ENCODE measurements around the gene CMTM3. TPM values are rescaled to one million over a fixed set of nuclear protein-coding genes. Genes with fewer than 3 reads are reported as not detected.
A peak's percentile ranks its signal among the peaks of the same experiment; 100 is the strongest.

CMTM3 gene
- total and polyA plus RNA-seq, 9 of the 15 experiments (the other 6 are each of a cell fraction or from before 2014, with no cell fraction given): 4.6 to 33.4 (median 17.5) TPM

DNA sequence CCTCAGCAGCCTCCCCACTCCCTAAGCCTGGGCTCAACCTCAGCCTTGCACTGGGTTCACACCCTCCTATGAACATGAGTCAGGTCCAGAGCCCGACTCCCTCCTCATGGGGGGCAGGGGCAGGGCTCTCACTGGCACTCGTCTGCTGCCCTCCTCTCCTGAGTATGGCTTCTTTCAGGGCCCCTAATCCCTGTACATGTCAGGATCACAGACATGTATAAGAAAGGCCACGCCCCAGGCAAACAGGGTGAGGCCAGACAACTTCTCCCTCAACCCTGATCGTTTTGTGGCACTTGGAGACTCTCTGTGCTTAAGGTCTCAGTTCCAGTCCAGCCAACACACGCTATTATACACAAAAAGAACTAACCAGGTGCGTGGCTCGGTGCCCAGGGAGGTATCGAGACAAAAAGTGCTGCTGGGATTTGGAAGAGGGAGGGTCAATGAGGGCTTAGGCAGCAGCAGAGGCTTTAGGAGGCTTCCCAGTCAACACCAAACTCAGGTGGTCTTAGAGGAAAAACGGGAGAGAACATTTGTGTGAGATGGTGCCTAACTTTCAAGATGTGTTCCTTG, 45.2 kb downstream of the CMTM3 start:
- TF ChIP-seq, protein P1, sequence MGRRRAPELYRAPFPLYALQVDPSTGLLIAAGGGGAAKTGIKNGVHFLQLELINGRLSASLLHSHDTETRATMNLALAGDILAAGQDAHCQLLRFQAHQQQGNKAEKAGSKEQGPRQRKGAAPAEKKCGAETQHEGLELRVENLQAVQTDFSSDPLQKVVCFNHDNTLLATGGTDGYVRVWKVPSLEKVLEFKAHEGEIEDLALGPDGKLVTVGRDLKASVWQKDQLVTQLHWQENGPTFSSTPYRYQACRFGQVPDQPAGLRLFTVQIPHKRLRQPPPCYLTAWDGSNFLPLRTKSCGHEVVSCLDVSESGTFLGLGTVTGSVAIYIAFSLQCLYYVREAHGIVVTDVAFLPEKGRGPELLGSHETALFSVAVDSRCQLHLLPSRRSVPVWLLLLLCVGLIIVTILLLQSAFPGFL (CRISPR knock-in tag; IDR thresholded peaks at IDR 0.05): no peak
- TF ChIP-seq ZFP30 (CRISPR knock-in tag; IDR thresholded peaks at IDR 0.05; ENCODE audit: borderline replicate concordance): no peak
- no peak for TF ChIP-seq NCOA2 (IDR thresholded peaks at IDR 0.05; ENCODE audit: partially characterized antibody in 2 of 2)
- TF ChIP-seq, protein P2, sequence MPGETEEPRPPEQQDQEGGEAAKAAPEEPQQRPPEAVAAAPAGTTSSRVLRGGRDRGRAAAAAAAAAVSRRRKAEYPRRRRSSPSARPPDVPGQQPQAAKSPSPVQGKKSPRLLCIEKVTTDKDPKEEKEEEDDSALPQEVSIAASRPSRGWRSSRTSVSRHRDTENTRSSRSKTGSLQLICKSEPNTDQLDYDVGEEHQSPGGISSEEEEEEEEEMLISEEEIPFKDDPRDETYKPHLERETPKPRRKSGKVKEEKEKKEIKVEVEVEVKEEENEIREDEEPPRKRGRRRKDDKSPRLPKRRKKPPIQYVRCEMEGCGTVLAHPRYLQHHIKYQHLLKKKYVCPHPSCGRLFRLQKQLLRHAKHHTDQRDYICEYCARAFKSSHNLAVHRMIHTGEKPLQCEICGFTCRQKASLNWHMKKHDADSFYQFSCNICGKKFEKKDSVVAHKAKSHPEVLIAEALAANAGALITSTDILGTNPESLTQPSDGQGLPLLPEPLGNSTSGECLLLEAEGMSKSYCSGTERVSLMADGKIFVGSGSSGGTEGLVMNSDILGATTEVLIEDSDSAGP (CRISPR knock-in tag; IDR thresholded peaks at IDR 0.05): no peak
- TF ChIP-seq DACH1 (IDR thresholded peaks at IDR 0.05; ENCODE audit: partially characterized antibody): peak; percentile 2
- TF ChIP-seq DNMT1 (IDR thresholded peaks at IDR 0.05): no peak
- TF ChIP-seq ELF1 (tag; IDR thresholded peaks at IDR 0.05): no peak

More for the DNA sequence above, 45.2 kb downstream of the CMTM3 start:
- 63% methylated on average over 9 of the region's 9 CpGs for WGBS (ENCODE audit: insufficient coverage, low coverage, missing lambda C conversion rate)
- Histone ChIP-seq H3K9ac (ENCODE audit: insufficient read depth in 1 of 2, low read depth in 2 of 2, low read length in 2 of 2) (no peak overlapping the region), H3K9me3 (replicated peaks; ENCODE audit: control insufficient read depth, insufficient read depth, low read depth, low read length) (no peaks in the 10 kb centered on the region), H4K20me1 (replicated peaks; ENCODE audit: control insufficient read depth, insufficient read depth, low read length) (peaks cover 3% of the 10 kb centered on the region; the same call in 1 of the 2 replicates), H3K4me2 (ENCODE audit: insufficient read depth, low read length) (no peak overlapping the region), H3K27me3 (ENCODE audit: control insufficient read depth in 2 of 2, insufficient read depth in 2 of 2, low read length in 2 of 2) (no peaks in the 10 kb centered on the region), H3K79me2 (ENCODE audit: control insufficient read depth, insufficient read depth, low read length) (peaks cover 6% of the 10 kb centered on the region; the same call in 1 of the 3 replicates), H3K9me1 (ENCODE audit: control insufficient read depth, insufficient read depth, low read length) (no peaks in the 10 kb centered on the region), H2AFZ (ENCODE audit: low read depth, low read length) (no peak overlapping the region), H3K27ac (ENCODE audit: extremely low read depth, low read depth, low read length) (no peak overlapping the region), H3K4me3 (no peak overlapping the region), H3K36me3 (ENCODE audit: control insufficient read depth, insufficient read depth, low read length) (no peaks in the 10 kb centered on the region), H3K4me1 (replicated peaks in 1 of 2; ENCODE audit: control insufficient read depth in 2 of 2, insufficient read depth in 2 of 2, low read length in 2 of 2) (peaks cover 0 to 7% of the 10 kb centered on the region in 2 experiments; a peak in 3 of 5 replicates)
- DNase-seq (ENCODE audit: extremely low read depth in 1 of 4, low spot score in 3 of 4) (no peak), FAIRE-seq (no peak), ATAC-seq (no peak)
- CTCF ChIA-PET (ENCODE audit: low intra/inter-chr PET ratio): interaction anchor here (0.7 kb wide), 1 partner anchor 328 kb away, joined by 3 read pairs; no protein-coding TSS in a partner anchor
- POLR2A ChIA-PET: no interaction called here
- in situ Hi-C loops (cut with MboI): no loop called here
- BruUV-seq (replicated peaks): no TSS peak
- intact Hi-C loops (cut with micrococcal nuclease): loop anchor here (2.0 kb wide), 1 partner anchor 41 kb away; no protein-coding TSS in a partner anchor
